Trophoblast cell (in vitro differentiated cells and primary cell): ENCODE data around the gene EDIL3.

Experiments used
- DNase-seq, 2 donors: peaks; one replicate each; pipeline ENCODE4 v3.0.0-alpha.2; 2016
- H2AFZ ChIP-seq: 2 replicates; pipeline ENCODE4 v1.6.1; 2013; ENCODE audit warnings: low read length, moderate library complexity, mild to moderate bottlenecking; ENCODE audit not compliant: insufficient read depth, poor library complexity
- H2AK5ac ChIP-seq: 2 replicates; pipeline ENCODE4 v1.6.1; 2013; ENCODE audit warnings: mild to moderate bottlenecking, low read length
- H2BK120ac ChIP-seq: 2 replicates; pipeline ENCODE4 v1.6.1; 2013; ENCODE audit warnings: low read length, mild to moderate bottlenecking, moderate library complexity; ENCODE audit not compliant: insufficient read depth, poor library complexity
- H2BK12ac ChIP-seq: 2 replicates; pipeline ENCODE4 v1.6.1; 2013; ENCODE audit warnings: mild to moderate bottlenecking, low read length, moderate library complexity
- H2BK5ac ChIP-seq: 2 replicates; pipeline ENCODE4 v1.6.1; 2013; ENCODE audit warnings: low read length, low read depth, moderate library complexity, mild to moderate bottlenecking; ENCODE audit not compliant: poor library complexity
- H3K14ac ChIP-seq: 2 replicates; pipeline ENCODE4 v1.6.1; 2013; ENCODE audit warnings: mild to moderate bottlenecking, low read length
- H3K18ac ChIP-seq: 2 replicates; pipeline ENCODE4 v1.6.1; 2013; ENCODE audit warnings: mild to moderate bottlenecking, low read length
- H3K23ac ChIP-seq: 2 replicates; pipeline ENCODE4 v1.6.1; 2013; ENCODE audit warnings: low read length
- H3K27ac ChIP-seq: 2 replicates; pipeline ENCODE4 v1.5.1; 2013; ENCODE audit warnings: low read depth, mild to moderate bottlenecking, inconsistent platforms, low read length, moderate library complexity
- H3K27me3 ChIP-seq: 2 replicates; pipeline ENCODE4 v1.6.1; 2013; ENCODE audit warnings: inconsistent platforms, mild to moderate bottlenecking, low read length, moderate library complexity; ENCODE audit not compliant: insufficient read depth
- H3K36me3 ChIP-seq, 2 experiments: 1 replicate in 1 of 2; 2 replicates in 1 of 2; pipeline ENCODE4 v1.6.1; 2013; ENCODE audit warnings: low read length in 2 of 2, mild to moderate bottlenecking in 2 of 2, moderate library complexity in 1 of 2; ENCODE audit not compliant: insufficient read depth in 2 of 2, control insufficient read depth in 1 of 2
- H3K4ac ChIP-seq: 2 replicates; pipeline ENCODE4 v1.6.1; 2013; ENCODE audit warnings: low read depth, mild to moderate bottlenecking, low read length, moderate library complexity
- H3K4me1 ChIP-seq, 2 experiments: 1 replicate in 1 of 2; 2 replicates in 1 of 2; pipeline ENCODE4 v1.6.1; 2013; ENCODE audit warnings: low read length in 2 of 2, mild to moderate bottlenecking in 2 of 2, moderate library complexity in 1 of 2; ENCODE audit not compliant: insufficient read depth in 2 of 2, control insufficient read depth in 1 of 2
- H3K4me2 ChIP-seq: 2 replicates; pipeline ENCODE4 v1.6.1; 2013; ENCODE audit warnings: inconsistent platforms, mild to moderate bottlenecking, low read length, moderate library complexity
- H3K4me3 ChIP-seq: 2 replicates; pipeline ENCODE4 v1.5.1; 2013; ENCODE audit warnings: mild to moderate bottlenecking, low read depth, low read length, inconsistent platforms
- H3K79me1 ChIP-seq: one replicate; pipeline ENCODE4 v1.6.1; 2013; ENCODE audit warnings: low read length
- H3K79me2 ChIP-seq: 2 replicates; pipeline ENCODE4 v1.6.1; 2013; ENCODE audit warnings: low read length, mild to moderate bottlenecking; ENCODE audit not compliant: control insufficient read depth, insufficient read depth, poor library complexity
- H3K9ac ChIP-seq: 2 replicates; pipeline ENCODE4 v1.6.1; 2013; ENCODE audit warnings: mild to moderate bottlenecking, low read length
- H3K9me3 ChIP-seq: 2 replicates; pipeline ENCODE4 v1.6.1; 2013; ENCODE audit warnings: low read depth, mild to moderate bottlenecking, control low read depth, inconsistent platforms, low read length; ENCODE audit not compliant: insufficient read depth
- H4K12ac ChIP-seq: 2 replicates; pipeline ENCODE4 v1.6.1; 2013; ENCODE audit warnings: low read depth, mild to moderate bottlenecking, low read length, moderate library complexity
- H4K8ac ChIP-seq: 2 replicates; pipeline ENCODE4 v1.6.1; 2013; ENCODE audit warnings: low read depth, mild to moderate bottlenecking, low read length, moderate library complexity
- H4K91ac ChIP-seq: one replicate; pipeline ENCODE4 v1.6.1; 2013; ENCODE audit warnings: low read depth, mild to moderate bottlenecking, low read length, moderate library complexity
- WGBS: extraction: QIAGEN DNeasy Blood & Tissue Kit; methylation state at CpG from one replicate; pipeline ENCODE4 v1.1.7; 2013; ENCODE audit warnings: missing lambda C conversion rate; ENCODE audit not compliant: insufficient read length, insufficient coverage; ENCODE audit errors: extremely low coverage; 5-methylcytosine and 5-hydroxymethylcytosine counted together

The EDIL3 gene

GRCh38 chr5:83946516-83946915 lies 438.2 kb downstream of the EDIL3 start:
- H3K9ac ChIP-seq = no peak overlapping the region
- H4K12ac ChIP-seq = no peak overlapping the region
- no peak overlapping the region for H3K23ac ChIP-seq
- H2BK5ac ChIP-seq = no peak overlapping the region
- no peak overlapping the region for H3K4ac ChIP-seq
- no peak overlapping the region for H2AK5ac ChIP-seq
- H2BK120ac ChIP-seq = no peak overlapping the region
- H3K9me3 ChIP-seq = no peaks in the 10 kb centered on the region
- H2BK12ac ChIP-seq = no peak overlapping the region
- no peaks in the 10 kb centered on the region for H3K36me3 ChIP-seq
- no peak for DNase-seq
- H3K79me1 ChIP-seq = no peaks in the 10 kb centered on the region
- no peak overlapping the region for H4K8ac ChIP-seq
- no peak overlapping the region for H3K14ac ChIP-seq
- no CpG with 5 or more reads among the region's 6 CpGs for WGBS
- H2AFZ ChIP-seq = no peak overlapping the region
- no peak overlapping the region for H3K18ac ChIP-seq
- no peak overlapping the region for H3K4me3 ChIP-seq
- H3K27ac ChIP-seq = no peak overlapping the region
- H3K4me1 ChIP-seq = no peaks in the 10 kb centered on the region
- H3K79me2 ChIP-seq = no peaks in the 10 kb centered on the region
- H3K4me2 ChIP-seq = no peak overlapping the region
- H4K91ac ChIP-seq = no peak overlapping the region
- no peaks in the 10 kb centered on the region for H3K27me3 ChIP-seq

- H3K4me1 ChIP-seq = no peaks in the 10 kb centered on the region
- no peak overlapping the region for H2BK120ac ChIP-seq
- H3K27ac ChIP-seq = no peak overlapping the region
- DNase-seq = no peak
- no peaks in the 10 kb centered on the region for H3K36me3 ChIP-seq
- H3K4ac ChIP-seq = no peak overlapping the region
- WGBS = no CpG with 5 or more reads among the region's 1 CpG
- H2BK12ac ChIP-seq = no peak overlapping the region
- no peak overlapping the region for H2AFZ ChIP-seq
- H3K18ac ChIP-seq = no peak overlapping the region
- no peaks in the 10 kb centered on the region for H3K79me2 ChIP-seq
- no peak overlapping the region for H3K4me3 ChIP-seq
- no peak overlapping the region for H3K23ac ChIP-seq
- no peak overlapping the region for H4K12ac ChIP-seq
- no peak overlapping the region for H3K9ac ChIP-seq
- no peak overlapping the region for H4K91ac ChIP-seq
- H3K14ac ChIP-seq = no peak overlapping the region
- H2BK5ac ChIP-seq = no peak overlapping the region
- H2AK5ac ChIP-seq = no peak overlapping the region
- H3K79me1 ChIP-seq = no peaks in the 10 kb centered on the region
- H3K27me3 ChIP-seq = no peaks in the 10 kb centered on the region
- H3K9me3 ChIP-seq = no peaks in the 10 kb centered on the region
- no peak overlapping the region for H3K4me2 ChIP-seq
- H4K8ac ChIP-seq = no peak overlapping the region
Measured at GRCh38 chr5:83942155-83942554, 442.5 kb downstream of the EDIL3 start.

GRCh38 chr5:83937837-83938236 lies 446.8 kb downstream of the EDIL3 start:
- no peak overlapping the region for H4K91ac ChIP-seq

DNA sequence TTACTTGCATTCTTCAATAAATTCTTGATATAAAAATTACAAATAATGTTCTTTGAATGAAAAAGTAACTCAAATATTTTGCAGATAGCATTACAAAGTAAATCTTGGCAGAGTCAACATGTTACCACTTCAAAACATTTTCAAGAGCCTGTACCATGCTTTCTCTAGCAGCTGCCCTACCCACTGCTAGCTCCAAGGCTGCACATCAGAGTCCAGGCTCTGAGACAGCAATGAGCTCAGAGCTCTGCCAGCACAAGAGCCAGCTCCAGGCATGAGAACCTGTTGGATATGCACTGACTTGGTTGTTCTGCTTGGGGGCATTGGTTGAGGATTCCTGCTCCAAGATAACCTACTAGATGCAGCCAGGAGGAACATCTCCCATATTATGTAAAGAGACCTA lies 452.7 kb downstream of the EDIL3 start:
- no peaks in the 10 kb centered on the region for H3K79me1 ChIP-seq
- no peak overlapping the region for H3K23ac ChIP-seq
- no peaks in the 10 kb centered on the region for H3K27me3 ChIP-seq
- no peaks in the 10 kb centered on the region for H3K9me3 ChIP-seq
- H2AFZ ChIP-seq = no peak overlapping the region
- peak; percentile 15 to 35 for DNase-seq
- H3K9ac ChIP-seq = no peak overlapping the region
- no peak overlapping the region for H4K91ac ChIP-seq
- no peak overlapping the region for H3K4ac ChIP-seq
- no peak overlapping the region for H2BK12ac ChIP-seq
- no peak overlapping the region for H2BK5ac ChIP-seq
- H3K27ac ChIP-seq = no peak overlapping the region
- no peak overlapping the region for H3K4me3 ChIP-seq
- peaks cover 0 to 2% of the 10 kb centered on the region in 2 experiments for H3K4me1 ChIP-seq
- H4K8ac ChIP-seq = no peak overlapping the region
- no peak overlapping the region for H3K14ac ChIP-seq
- no peak overlapping the region for H3K4me2 ChIP-seq
- no peaks in the 10 kb centered on the region for H3K79me2 ChIP-seq
- H2BK120ac ChIP-seq = no peak overlapping the region
- no peaks in the 10 kb centered on the region for H3K36me3 ChIP-seq
- H2AK5ac ChIP-seq = no peak overlapping the region
- H4K12ac ChIP-seq = no peak overlapping the region
- H3K18ac ChIP-seq = no peak overlapping the region

More at GRCh38 chr5:83937837-83938236, 446.8 kb downstream of the EDIL3 start:
- no peak for DNase-seq
- no peak overlapping the region for H3K14ac ChIP-seq
- no peak overlapping the region for H3K9ac ChIP-seq
- no peak overlapping the region for H4K12ac ChIP-seq
- no peaks in the 10 kb centered on the region for H3K9me3 ChIP-seq
- no CpG with 5 or more reads among the region's 1 CpG for WGBS
- H3K79me1 ChIP-seq = no peaks in the 10 kb centered on the region
- H2BK5ac ChIP-seq = no peak overlapping the region
- no peak overlapping the region for H2BK12ac ChIP-seq
- H3K4me3 ChIP-seq = no peak overlapping the region
- no peaks in the 10 kb centered on the region for H3K79me2 ChIP-seq
- no peak overlapping the region for H3K27ac ChIP-seq
- H3K18ac ChIP-seq = no peak overlapping the region
- H2AFZ ChIP-seq = no peak overlapping the region
- no peak overlapping the region for H3K4me2 ChIP-seq
- H3K4ac ChIP-seq = no peak overlapping the region
- H3K36me3 ChIP-seq = no peaks in the 10 kb centered on the region
- no peak overlapping the region for H2AK5ac ChIP-seq
- H3K4me1 ChIP-seq = no peaks in the 10 kb centered on the region
- H2BK120ac ChIP-seq = no peak overlapping the region
- no peak overlapping the region for H3K23ac ChIP-seq
- no peaks in the 10 kb centered on the region for H3K27me3 ChIP-seq
- H4K8ac ChIP-seq = no peak overlapping the region
